Lower leg skin (tissue), 3 donors: ENCODE data around the gene RSPO4.

Source experiments
- POLR2A ChIP-seq, 2 donors: fragments of 450-650 bp; IDR thresholded peaks; one replicate each; pipeline ENCODE4 v1.6.1; 2016 to 2017; ENCODE audit warnings: antibody characterized with exemption in 2 of 2, mild to moderate bottlenecking in 1 of 2, moderate library complexity in 1 of 2
- TF ChIP-seq, protein P1 (sequence below), 3 donors: fragments of 450-650 bp; IDR thresholded peaks; one replicate each; pipeline ENCODE4 v1.5.1; 2016; ENCODE audit warnings: antibody characterized with exemption in 3 of 3, mild to moderate bottlenecking in 3 of 3, moderate library complexity in 2 of 3

DNA sequence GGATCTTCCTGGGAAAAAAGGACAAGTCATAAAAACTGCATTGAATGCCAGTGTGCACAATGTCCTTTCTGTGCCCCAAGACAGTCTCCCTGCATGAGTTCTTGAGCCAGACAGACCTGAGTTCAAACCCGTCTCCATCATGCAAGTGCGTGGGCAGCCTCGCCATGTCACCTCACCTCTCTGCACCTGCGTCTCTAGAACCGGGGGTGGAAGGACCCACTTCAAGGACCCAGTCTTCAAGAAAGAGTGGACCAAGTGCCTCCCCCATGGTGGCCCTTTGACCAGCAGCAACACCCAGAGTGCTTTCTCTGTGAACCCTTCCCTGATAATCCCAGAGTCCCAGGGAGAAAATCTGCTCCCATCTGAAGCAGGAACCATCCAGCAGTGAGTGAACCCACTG is 62.5 kb downstream of the RSPO4 start:
- TF ChIP-seq, protein P1, sequence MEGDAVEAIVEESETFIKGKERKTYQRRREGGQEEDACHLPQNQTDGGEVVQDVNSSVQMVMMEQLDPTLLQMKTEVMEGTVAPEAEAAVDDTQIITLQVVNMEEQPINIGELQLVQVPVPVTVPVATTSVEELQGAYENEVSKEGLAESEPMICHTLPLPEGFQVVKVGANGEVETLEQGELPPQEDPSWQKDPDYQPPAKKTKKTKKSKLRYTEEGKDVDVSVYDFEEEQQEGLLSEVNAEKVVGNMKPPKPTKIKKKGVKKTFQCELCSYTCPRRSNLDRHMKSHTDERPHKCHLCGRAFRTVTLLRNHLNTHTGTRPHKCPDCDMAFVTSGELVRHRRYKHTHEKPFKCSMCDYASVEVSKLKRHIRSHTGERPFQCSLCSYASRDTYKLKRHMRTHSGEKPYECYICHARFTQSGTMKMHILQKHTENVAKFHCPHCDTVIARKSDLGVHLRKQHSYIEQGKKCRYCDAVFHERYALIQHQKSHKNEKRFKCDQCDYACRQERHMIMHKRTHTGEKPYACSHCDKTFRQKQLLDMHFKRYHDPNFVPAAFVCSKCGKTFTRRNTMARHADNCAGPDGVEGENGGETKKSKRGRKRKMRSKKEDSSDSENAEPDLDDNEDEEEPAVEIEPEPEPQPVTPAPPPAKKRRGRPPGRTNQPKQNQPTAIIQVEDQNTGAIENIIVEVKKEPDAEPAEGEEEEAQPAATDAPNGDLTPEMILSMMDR (IDR thresholded peaks at IDR 0.05), result no peak
- TF ChIP-seq POLR2A (IDR thresholded peaks at IDR 0.05), result no peak
